Measurements from ENCODE around the gene LOC128125822.

GRCh38 chr6:63584566-63584965 lies 12.3 kb downstream of the LOC128125822 start:
- TF ChIP-seq, protein P1, sequence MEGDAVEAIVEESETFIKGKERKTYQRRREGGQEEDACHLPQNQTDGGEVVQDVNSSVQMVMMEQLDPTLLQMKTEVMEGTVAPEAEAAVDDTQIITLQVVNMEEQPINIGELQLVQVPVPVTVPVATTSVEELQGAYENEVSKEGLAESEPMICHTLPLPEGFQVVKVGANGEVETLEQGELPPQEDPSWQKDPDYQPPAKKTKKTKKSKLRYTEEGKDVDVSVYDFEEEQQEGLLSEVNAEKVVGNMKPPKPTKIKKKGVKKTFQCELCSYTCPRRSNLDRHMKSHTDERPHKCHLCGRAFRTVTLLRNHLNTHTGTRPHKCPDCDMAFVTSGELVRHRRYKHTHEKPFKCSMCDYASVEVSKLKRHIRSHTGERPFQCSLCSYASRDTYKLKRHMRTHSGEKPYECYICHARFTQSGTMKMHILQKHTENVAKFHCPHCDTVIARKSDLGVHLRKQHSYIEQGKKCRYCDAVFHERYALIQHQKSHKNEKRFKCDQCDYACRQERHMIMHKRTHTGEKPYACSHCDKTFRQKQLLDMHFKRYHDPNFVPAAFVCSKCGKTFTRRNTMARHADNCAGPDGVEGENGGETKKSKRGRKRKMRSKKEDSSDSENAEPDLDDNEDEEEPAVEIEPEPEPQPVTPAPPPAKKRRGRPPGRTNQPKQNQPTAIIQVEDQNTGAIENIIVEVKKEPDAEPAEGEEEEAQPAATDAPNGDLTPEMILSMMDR (IDR thresholded peaks at IDR 0.05): no peak
- TF ChIP-seq POLR2A (IDR thresholded peaks at IDR 0.05): no peak

Data from lower leg skin (tissue), 3 donors.